NCI-H510A treated with DMSO at 0.1 percent for 48 hours (cell line): ENCODE data around the gene CCDC74B.
"Not testable (repeated sequence)": the region's sequence is repeated elsewhere in the genome, so short reads cannot be mapped to it uniquely, and the experiment has no call there.

Experiments used
- DNase-seq: peaks from one replicate; lab custom pipeline; 2025; lab: John Stamatoyannopoulos, UW

The CCDC74B gene

DNA sequence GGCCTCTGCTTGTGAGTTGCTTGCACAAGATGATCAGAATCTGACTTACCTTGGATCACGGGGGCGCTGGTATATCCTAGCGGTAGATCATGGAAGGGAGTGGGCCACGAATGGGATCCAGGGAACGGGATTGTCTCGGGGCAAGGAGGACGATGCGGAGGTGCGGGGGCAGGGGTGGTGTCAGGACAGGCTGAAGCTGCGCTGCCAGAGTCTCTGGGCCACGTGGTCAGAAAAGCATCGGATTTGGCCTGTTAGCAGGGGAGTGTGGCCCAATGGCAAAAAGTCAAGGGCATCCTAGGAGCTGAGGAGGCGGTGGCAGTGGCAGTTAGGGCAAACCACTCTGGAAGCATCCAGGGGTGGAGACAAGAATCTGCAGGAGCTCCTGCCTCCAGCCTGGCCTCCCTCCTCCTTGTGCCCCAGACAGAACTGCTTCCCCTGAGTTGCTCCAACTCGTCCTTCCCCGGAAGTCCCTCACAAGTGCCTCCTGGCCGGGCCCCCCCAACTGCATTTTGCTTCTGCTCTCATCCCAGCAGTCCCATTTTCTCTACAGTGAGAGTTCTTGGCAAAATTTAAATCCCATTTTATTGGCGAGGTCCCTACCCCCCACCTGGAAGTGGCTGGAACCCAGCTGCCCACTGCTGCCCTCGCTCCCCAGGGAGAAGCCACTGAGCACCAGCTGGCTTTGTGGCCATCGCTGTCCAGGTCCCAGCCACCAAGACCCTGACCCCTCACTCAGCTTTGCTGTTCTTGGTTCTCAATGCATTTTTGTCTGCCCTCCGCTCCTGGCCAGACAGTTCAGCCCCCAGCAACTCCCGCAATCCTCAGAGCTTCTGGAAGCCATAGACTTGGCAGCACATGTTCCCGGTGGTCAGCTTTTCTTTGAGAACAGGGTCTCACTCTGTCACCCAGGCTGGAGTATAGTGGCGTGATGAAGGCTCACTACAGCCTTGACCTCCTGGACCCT lies 5.6 kb upstream of the CCDC74B start:
- no peak for DNase-seq

DNA sequence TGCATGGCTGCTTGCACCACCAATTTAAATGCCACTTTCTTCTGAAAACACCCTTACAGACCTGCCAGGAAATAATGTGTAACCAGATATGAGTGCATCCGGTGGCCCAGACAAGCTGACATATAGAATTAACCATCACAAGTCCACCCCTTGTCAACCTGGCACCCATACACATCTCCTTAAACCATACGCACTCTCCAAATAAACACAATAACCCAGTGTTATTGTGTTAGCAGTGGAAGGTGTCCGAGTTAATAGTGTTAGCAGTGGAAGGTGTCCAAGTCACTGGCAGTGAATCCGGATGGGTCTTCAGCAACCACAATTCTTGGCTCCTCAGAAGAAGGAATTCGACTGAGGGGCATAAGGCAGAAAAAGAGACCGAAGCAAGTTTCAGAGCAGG lies 3.6 kb upstream of the CCDC74B start:
- DNase-seq = peak; percentile 37

DNA sequence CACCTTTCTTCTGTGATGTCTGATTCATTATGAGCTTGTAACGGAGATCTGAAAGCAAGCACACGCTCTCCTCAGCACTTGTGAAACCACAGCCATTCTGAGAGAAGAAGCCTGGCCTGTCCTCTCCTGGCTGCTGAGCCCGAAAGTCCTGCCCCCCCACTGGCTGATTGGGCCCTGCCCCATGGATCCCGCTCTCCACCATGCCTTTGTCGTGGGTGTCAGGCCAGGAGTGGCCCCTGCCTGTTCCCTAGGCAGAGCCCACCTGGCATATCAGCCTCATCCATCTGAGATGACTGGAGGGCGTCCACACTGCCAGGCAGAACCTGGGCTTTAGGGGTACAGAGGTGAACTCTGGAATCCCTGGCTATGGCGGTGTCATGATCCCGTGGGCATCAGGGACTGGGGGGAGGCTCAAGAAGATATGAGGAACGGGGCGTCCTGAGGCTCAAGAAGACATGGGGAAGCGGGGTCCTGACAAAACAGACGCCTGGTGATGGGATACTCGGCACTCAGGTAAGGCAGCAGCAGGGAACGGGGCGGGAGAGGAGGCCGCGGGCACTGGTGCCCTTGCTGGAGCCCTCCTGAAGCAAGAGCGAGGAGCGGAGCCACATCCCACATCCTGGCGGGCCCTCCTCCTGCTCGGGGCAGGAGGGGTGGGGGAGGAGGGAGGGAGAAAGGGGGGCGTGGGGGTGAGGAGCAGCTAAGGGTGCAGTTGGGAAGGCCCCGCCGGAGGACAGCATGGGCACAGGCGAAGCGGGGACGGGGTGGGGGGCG lies 1.5 kb downstream of the CCDC74B start:
- DNase-seq = peak; percentile 6

DNA sequence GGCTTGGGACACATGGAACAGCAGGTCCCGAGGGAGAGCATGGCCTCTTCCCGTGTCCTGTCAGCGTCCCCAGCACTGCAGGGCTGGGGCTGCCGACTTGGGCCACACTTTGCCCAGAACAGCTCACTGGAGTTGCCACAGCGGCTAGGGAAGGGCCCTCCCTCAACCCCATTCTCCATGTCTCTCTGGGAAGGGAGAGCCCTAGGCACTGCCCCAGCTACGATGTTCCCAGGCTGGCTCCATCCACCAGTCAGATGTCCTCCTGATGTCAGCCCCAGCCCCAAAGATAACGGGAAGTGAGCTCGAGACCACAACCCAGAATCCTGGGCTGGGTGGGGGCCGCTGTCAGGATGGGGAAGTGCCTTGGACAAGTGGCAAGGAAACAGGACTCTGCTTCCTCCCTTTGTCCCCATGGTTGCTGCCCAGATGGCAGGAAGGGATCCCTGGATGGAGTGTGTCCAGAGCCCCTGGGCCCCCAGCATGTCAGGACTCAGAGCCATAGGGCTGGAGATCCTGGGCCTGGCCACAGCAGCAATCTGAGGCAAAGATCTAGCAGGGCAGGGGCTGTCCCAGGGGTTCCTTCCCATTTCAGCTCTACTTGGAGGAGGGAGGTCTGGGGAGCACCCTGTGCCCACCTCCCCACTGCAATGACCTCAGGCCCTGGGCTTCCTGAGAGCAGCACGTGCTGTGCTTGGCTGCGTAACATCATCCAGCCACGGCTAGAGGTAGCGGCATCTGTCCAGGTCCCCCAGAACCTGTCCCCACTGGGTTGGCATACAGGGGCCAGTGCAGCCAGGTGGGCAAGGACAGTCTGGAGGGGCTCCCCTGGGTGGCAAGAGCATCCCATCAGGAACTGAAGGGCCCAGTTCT lies 2.3 kb downstream of the CCDC74B start:
- not testable (repeated sequence) for DNase-seq

DNA sequence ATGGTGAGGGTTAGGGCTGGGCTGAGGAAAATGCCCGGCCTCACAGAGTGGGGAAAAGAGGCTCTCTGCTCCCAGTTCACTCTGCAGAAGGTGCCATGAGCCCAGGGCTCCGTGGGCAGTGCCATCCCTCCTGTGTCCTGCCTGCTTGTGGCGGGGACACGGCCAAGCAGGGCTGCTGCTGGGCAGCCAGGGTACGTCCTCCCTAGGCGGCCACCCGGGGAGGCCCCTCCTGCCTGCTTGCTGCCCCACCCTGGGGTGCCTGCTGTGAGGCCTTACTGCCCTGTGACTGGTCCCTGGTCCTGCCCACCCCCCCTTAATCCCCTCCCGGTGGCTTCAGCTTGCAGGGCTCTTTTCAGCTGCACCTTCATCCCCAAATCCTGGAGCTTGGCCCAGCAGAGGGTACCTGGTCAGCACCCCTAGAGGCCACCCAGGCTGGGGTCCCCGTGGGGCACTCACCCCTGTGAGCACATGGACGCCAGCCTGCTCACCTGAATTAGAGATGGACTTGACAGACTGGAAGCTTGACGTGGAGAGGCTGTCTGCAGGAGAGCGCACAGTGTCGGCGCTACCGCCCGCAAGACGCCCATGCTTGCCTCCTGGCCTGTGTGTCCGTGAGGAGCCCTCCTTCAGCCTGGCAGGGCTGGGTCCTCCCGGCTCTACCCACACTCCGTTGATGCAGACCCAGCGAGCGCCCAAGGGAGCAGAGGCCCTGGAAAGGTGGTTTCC lies 3.1 kb downstream of the CCDC74B start:
- DNase-seq = not testable (repeated sequence)

DNA sequence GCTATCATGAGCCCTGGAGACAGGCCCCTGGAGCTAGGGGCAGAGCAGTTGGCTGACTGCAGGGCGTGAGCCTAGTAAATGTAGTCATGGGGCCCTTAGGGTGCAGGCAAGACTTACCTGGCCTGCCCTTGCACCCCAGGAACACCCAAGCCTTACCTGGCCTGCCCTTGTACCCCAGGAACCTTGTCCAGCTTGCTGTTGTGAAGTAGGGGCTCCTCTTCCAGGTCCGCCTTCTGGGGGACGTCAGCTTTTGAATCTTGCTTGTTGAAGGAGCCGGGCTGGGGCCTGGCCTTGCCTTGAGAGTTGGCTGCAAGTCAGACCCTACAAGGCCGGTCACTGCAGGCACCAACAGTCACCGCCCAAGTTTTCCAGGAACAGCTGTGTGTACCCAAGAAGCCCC lies 3.9 kb downstream of the CCDC74B start:
- not testable (repeated sequence) for DNase-seq

DNA sequence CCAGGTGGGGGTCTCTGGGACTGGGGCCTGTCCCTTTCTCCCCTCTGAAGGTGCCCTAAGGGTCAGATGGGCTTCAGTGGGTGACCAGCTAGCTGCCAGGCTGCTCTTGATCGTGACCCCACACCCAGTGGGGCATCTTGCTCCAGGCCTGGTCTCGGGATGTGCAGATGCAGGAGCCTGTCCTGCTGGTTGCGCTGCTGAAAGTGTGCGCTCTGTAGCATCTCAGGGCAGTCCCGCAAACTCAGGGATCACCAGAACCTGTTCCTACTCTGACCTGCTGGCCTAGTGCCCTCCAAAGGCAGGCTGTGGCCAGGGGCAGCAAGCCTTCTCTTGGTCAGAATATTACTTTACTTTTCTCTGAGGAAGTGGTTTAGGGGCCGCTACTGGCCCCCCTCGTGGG lies 4.4 kb downstream of the CCDC74B start:
- not testable (repeated sequence) for DNase-seq

DNA sequence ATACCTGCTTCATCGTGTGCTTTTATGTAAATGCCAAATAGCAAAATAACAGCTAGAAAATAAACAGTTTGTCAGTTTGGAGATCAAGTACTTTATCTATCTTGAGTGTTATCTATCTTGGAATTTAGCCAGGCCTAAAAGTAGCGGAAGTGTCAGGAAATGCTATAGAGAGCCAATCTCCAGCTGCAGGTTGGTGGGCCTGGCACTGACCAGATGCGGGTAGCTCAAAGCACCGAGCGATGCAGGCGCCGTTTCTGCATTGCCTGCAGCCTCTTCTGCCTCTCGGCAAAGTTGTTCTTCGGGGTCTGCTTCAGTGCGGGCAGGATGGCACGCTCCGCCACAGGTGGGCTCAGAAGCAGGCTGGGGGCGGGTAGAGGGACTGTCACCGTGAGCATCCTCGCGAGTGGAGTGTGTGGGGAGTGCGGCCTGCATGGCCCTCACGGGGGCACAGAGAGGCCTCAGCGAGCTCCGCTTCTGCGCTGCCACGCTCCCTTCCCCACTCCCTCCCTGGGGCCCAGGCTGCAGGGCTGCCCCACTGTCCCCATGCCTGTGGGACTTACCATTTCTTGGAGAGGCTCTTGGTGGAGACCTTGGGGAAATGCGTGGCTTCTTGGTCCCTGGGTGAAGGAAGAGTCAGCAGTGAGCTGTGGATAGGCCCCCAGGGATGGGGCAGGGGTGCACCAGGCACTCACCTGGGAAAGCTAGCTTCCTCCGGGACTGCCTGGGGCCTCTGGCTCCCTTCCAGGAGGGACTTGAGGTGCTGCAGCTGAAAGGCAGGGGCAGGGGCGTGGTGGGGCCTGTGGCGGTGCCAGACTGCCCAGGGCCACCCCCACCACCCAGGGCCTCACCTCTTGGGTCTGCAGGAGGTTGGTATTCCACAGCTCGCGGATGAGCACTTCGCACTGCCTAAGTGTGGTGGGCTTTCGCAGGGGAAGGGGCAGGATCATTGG lies 5.3 kb downstream of the CCDC74B start:
- not testable (repeated sequence) for DNase-seq

DNA sequence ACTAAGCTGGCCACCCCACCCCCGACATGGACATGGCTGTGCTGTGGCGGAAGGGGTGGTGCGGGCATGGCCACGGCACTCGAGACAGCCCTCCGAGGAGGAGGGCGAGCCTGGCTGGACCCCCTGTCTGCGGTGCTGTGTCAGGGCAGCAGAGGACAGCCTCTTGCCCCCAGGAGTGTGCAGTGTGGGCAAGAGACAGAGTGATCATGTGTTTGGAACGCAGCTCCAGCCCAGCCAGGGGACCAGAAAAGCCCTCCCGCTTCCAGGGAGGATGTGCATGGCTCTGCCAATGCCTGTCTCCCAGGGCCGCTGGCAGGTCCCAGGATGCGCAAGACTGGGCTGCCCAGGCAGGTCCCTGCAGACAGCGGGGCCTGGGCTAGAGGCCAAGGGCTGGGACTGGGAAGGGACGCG lies 6.1 kb downstream of the CCDC74B start:
- DNase-seq = not testable (repeated sequence)

DNA sequence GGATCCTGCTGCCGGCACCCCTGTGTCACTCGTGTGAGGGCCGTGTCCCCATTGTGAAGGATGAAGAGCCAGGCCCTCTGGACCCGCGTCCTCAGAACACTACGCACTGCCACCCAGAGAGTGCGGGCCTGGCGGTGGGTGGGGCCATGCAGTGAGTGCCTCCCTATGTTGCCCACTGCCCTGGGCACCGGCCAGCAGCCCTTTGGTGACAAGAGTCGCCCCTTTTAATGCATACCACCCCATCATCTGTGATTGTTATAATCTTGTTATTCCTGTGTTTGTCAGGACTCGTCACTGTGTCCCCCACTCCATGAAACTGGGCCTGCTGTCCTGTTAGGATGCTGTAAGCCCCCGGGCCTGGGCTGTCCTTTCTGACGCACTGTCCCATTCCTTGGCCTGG lies 6.6 kb downstream of the CCDC74B start:
- DNase-seq = not testable (repeated sequence)

DNA sequence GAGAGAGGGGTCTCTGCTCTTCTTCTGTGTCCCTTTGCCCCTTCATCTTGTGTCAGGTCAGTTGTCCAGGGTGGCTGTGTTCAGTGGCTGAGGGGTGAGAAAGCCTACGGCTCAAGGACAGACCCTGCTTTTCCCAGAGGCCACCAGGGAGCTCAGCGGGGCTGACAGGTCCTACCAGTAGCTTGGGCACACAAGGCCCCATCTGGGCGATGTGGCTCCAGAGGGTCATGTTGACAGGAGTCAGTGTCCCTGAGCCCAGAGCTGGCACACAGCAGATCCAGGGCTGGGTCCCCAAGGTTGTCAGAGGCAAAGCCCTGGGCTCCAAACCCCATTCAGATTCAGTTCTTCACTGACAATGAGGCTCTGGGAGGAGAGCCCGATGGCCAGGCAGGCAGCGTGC lies 7.8 kb downstream of the CCDC74B start:
- not testable (repeated sequence) for DNase-seq

DNA sequence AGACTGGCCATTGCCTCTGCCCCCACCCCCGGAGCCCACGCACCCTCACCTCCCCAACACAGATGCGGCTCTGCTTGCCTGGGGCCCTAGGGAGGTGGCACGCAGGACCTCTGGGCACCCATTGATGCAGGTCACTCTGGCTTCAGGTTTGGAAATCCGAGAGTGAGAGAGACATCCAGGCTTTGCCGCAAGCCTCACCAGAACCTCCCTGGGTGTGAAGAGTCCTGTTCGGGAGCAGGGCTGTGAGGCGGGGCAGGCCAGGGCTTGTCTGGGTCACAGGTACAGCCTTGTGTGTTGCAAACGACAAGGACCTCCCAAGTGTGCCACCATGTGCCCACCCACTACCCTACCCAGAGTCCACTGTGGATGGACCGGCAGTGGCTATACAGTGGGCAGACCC lies 8.4 kb downstream of the CCDC74B start:
- not testable (repeated sequence) for DNase-seq

DNA sequence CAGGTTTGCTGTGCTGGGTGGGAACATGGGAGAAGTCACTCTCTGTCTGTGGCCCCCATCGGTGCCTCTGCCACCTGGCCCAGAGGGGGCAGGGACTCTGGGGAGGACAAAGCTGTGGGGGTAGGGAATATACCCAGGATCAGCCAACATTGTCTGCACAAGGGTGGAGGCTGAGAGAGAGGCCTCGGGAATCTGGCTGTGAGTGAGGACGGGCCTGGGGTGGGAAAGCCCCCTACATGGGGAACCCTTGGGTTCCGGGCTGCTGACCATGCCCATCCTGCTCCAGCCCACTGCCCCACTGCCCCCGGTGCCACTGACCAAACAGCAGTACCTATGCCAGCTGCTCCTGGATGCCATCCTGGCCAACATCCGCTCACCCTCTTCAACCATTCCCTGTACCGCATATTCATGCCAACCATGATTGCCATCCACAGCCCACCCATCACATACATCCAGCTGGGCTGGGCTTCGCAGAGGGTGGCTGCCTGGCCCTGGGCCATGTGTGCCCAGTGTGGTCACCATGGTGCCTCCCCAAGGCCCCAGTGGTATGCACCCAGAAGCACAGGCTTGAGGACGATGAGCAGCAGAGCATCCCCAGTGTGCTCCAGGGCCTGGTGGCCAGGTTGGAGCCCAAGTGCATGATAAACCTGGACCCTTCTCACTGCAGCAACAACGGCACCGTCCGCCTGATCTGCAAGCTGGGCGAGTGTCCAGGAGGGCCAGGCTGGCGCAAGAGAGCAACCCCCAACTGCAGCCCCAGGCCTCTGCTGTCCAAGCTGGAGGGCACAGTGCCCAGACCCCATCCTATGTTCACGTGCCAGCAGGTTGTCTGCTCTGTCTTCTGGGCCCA lies 9.0 kb downstream of the CCDC74B start:
- DNase-seq = no peak

DNA sequence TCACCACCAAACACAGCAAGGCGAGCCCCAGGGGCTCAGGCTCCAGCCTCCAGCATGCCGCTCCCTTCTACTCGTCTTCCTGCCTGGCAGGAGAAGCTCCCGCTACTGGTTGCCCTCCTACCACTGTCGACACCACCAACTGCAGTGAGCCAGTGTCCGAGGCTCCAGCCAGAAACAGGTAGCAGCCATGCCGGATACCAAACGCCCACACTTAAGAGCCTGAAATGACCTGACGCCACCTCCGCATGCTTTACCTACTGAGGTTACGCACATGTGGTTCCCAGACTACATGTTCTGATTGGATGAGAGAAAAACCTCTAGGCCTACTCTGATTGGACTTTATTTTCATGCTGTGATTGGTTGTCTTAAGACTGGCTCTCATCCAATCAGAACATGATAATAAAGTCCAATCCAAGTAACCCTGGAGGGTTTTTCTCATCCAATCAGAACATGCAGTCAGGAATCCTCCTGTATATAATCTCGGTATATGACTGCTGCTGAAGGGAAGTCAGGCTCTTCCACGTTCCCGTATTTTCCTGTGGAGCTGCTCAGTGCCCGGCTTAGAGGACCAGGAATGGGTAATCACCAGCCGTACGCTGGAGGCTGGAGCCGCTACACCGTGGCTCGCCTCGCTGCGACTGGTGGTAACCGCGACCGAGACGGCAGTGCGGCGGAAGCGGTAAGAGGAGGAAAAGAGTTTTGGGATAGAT lies 15.6 kb downstream of the CCDC74B start, which contains the start of gene POTEF:
Gene POTEF, minus strand, starts transcription at position 103 of the 710 bp plus-strand sequence. CDS start 8,707 bp downstream, outside the sequence.
- DNase-seq = peak; percentile 81

DNA sequence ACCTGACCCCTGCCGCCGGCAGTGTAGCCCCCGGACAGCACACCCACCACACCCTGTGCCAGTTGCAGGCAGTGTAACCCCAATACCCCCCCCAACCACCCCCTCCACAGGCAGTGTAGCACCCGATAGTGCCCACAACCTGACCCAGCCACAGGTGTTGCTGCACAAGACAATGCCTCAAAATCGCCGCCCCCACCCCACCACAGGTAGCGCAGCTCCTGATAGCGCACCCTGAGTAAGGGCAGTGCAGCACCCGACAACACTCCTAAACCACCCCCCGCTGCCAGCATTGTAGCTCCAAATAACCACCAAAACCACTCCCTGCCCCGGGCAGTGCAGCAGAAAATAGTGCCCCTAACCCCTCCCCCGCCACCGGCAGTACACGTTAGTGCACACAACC lies 16.4 kb downstream of the CCDC74B start:
- DNase-seq = not testable (repeated sequence)

DNA sequence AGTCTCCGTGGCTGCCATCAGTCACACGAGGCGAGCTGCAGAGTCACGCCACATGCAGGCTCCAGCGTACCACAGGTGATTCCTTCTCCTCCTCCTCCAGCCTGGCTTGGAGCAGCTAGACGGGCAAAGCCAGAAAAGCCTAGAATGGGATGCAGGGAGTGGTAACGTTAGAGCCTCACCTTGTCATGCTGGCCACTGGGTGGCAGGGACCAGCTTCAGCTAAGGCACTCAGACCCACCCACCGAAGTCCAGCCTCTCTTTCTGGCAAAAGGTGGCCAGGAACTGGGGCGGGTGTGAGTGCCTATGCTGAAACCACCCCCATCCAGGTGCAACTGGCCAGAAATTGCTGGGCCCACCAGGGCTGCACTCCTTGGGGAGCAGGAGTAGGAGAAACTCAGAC lies 17.2 kb downstream of the CCDC74B start:
- DNase-seq = not testable (repeated sequence)

DNA sequence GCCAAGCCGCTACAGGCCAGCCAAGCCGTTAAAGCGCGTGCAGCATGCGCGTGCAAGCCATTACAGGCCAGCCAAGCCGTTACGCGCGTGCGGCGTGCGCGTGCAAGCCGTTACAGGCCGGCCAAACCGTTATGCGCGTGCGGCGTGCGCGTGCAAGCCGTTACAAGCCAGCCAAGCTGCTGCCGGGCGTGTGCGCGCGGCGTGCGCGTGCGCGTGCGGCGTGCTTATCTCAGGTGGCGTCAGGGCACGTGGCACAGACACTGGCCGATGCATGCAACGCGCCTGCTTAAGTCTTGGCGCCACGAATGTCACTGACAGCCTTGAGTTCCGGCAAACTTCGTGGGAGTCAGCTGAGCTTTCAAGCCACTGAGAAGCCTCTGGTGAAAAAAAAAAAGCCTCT lies 24.0 kb downstream of the CCDC74B start:
- not testable (repeated sequence) for DNase-seq
